Endodermal cell (in vitro differentiated cells): Measurements from ENCODE around the gene NUCKS1. TPM values are rescaled to one million over a fixed set of nuclear protein-coding genes. Genes with fewer than 3 reads are reported as not detected.

Source experiments
- DNase-seq: peaks from one replicate; pipeline ENCODE4 v3.0.0-alpha.2; 2017
- H3K27ac ChIP-seq: 2 replicates; pipeline ENCODE4 v1.5.1; 2013; ENCODE audit warnings: mild to moderate bottlenecking, low read depth, low read length, moderate library complexity
- H3K27me3 ChIP-seq: 2 replicates; pipeline ENCODE4 v1.6.1; 2013; ENCODE audit warnings: mild to moderate bottlenecking, low read length, moderate library complexity; ENCODE audit not compliant: insufficient read depth, control insufficient read depth, poor library complexity, severe bottlenecking
- H3K36me3 ChIP-seq: 2 replicates; pipeline ENCODE4 v1.7.0; 2013; ENCODE audit warnings: mild to moderate bottlenecking, low read length, moderate library complexity; ENCODE audit not compliant: control insufficient read depth, insufficient read depth
- H3K4me1 ChIP-seq: one replicate; pipeline ENCODE4 v1.7.0; 2013; ENCODE audit warnings: low read length; ENCODE audit not compliant: control insufficient read depth, insufficient read depth
- H3K4me3 ChIP-seq: 2 replicates; pipeline ENCODE4 v1.5.1; 2013; ENCODE audit warnings: mild to moderate bottlenecking, low read length, moderate library complexity
- H3K9ac ChIP-seq: 2 replicates; pipeline ENCODE4 v1.6.1; 2013; ENCODE audit warnings: mild to moderate bottlenecking, low read length, moderate library complexity; ENCODE audit not compliant: poor library complexity, severe bottlenecking; ENCODE audit errors: extremely low read depth
- H3K9me3 ChIP-seq: 2 replicates; pipeline ENCODE4 v1.6.1; 2013; ENCODE audit warnings: mild to moderate bottlenecking, low read length, moderate library complexity; ENCODE audit not compliant: control insufficient read depth
- H3K27ac Mint-ChIP-seq: 2 replicates; pipeline ENCODE4 v1.8.0; 2020; ENCODE audit warnings: mixed read lengths
- H3K27me3 Mint-ChIP-seq: 2 replicates; pipeline ENCODE4 v1.8.0; 2021; ENCODE audit warnings: mild to moderate bottlenecking, mixed read lengths; ENCODE audit not compliant: insufficient read depth
- H3K36me3 Mint-ChIP-seq: 2 replicates; pipeline ENCODE4 v1.8.0; 2020; ENCODE audit warnings: low read depth, mixed read lengths
- H3K4me1 Mint-ChIP-seq: 2 replicates; pipeline ENCODE4 v1.8.0; 2020; ENCODE audit warnings: mixed read lengths
- H3K4me3 Mint-ChIP-seq: 2 replicates; pipeline ENCODE4 v1.8.0; 2020; ENCODE audit warnings: mild to moderate bottlenecking, moderate library complexity, mixed read lengths
- H3K9me3 Mint-ChIP-seq: 2 replicates; pipeline ENCODE4 v1.8.0; 2020; ENCODE audit warnings: mild to moderate bottlenecking, mixed read lengths
- CTCF ChIP-seq: fragments of 200-600 bp; sonication (generic); conservative IDR thresholded peaks from 2 replicates; pipeline ENCODE4 v1.5.0; 2021; ENCODE audit warnings: antibody characterized with exemption, mild to moderate bottlenecking
- WGBS, 2 experiments: methylation state at CpG; one replicate each; pipeline versions ENCODE4 v1.1.5 to v1.1.7; 2013; ENCODE audit warnings: missing lambda C conversion rate in 2 of 2, mixed read lengths in 1 of 2; ENCODE audit not compliant: insufficient coverage in 1 of 2, insufficient read length in 1 of 2; 5-methylcytosine and 5-hydroxymethylcytosine counted together
- total RNA-seq, 2 donors: library from RNA; stranded (reverse); fragmentation: NEBNext Ultra II Directional in 1 of 2; extraction: Animal tissue kit (Norgen Biotek cat#: 25700) in 1 of 2; gene quantifications; 2 replicates in 1 of 2; 3 replicates in 1 of 2; pipeline ENCODE4 v1.2.1, GENCODE V29; 2021

The NUCKS1 gene
- total RNA-seq, 2 donors from 2014 or later = 380 to 532 TPM

GRCh38 chr1:205680073-205680851, 69.7 kb downstream of the NUCKS1 start, which contains the start of gene SLC45A3:
TSS of gene SLC45A3 (minus strand) at chr1:205680509. CDS start at chr1:205664656, 15,853 bp downstream.
- Histone ChIP-seq H3K9ac (no peak within 1 kb of the TSS), H3K27me3 (peaks cover 12% of the 10 kb centered on the region), H3K27ac (no peak within 1 kb of the TSS), H3K4me1 (peaks cover 16% of the 10 kb centered on the region), H3K36me3 (no peaks in the 10 kb centered on the region), H3K4me3 (peak within 1 kb of the TSS; percentile 81), H3K9me3 (no peaks in the 10 kb centered on the region)
- TF ChIP-seq CTCF = no peak
- Mint-ChIP-seq H3K27ac (no peak within 1 kb of the TSS), H3K4me3 (peak within 1 kb of the TSS; percentile 64), H3K36me3 (no peaks in the 10 kb centered on the region), H3K9me3 (no peaks in the 10 kb centered on the region), H3K27me3 (peaks cover 17% of the 10 kb centered on the region), H3K4me1 (peaks cover 33% of the 10 kb centered on the region)
- 1 to 2% methylated on average over 24 to 79 of the region's 86 CpGs for WGBS, 2 experiments
- DNase-seq = peak; percentile 85

- peaks cover 12% of the 10 kb centered on the region for H3K27me3 ChIP-seq
- peaks cover 16% of the 10 kb centered on the region for H3K4me1 ChIP-seq
- Mint-ChIP-seq H3K4me3 (peak overlapping the region; percentile 64), H3K36me3 (no peaks in the 10 kb centered on the region), H3K27me3 (peaks cover 17% of the 10 kb centered on the region), H3K27ac (no peak overlapping the region), H3K9me3 (no peaks in the 10 kb centered on the region), H3K4me1 (peaks cover 36% of the 10 kb centered on the region)
- WGBS, 2 experiments = 61 to 70% methylated on average over 7 to 10 of the region's 10 CpGs
- no peak overlapping the region for H3K27ac ChIP-seq
- peak; percentile 71 for DNase-seq
- TF ChIP-seq CTCF = no peak
- no peaks in the 10 kb centered on the region for H3K36me3 ChIP-seq
- no peaks in the 10 kb centered on the region for H3K9me3 ChIP-seq
- peak overlapping the region; percentile 81 for H3K4me3 ChIP-seq
- no peak overlapping the region for H3K9ac ChIP-seq
These were observed 71.5 kb downstream of the NUCKS1 start for GRCh38 chr1:205678286-205679111.

- H3K36me3 ChIP-seq = no peaks in the 10 kb centered on the region
- 78 to 81% methylated on average over 5 of the region's 5 CpGs for WGBS, 2 experiments
- H3K9me3 ChIP-seq = no peaks in the 10 kb centered on the region
- Mint-ChIP-seq H3K4me3 (no peak overlapping the region), H3K4me1 (peaks cover 48% of the 10 kb centered on the region), H3K27ac (no peak overlapping the region), H3K9me3 (no peaks in the 10 kb centered on the region), H3K36me3 (no peaks in the 10 kb centered on the region), H3K27me3 (peaks cover 13% of the 10 kb centered on the region)
- DNase-seq = no peak
- H3K27me3 ChIP-seq = peaks cover 12% of the 10 kb centered on the region
- no peak overlapping the region for H3K27ac ChIP-seq
- no peak for TF ChIP-seq CTCF
- H3K9ac ChIP-seq = no peak overlapping the region
- peaks cover 16% of the 10 kb centered on the region for H3K4me1 ChIP-seq
- H3K4me3 ChIP-seq = peak overlapping the region; percentile 29
These were observed 72.8 kb downstream of the NUCKS1 start for GRCh38 chr1:205677167-205677566.
